AG04450 (cell line): ENCODE measurements around the gene HTRA1. TPM values are rescaled to one million over a fixed set of nuclear protein-coding genes. Genes with fewer than 3 reads are reported as not detected.

Experiments used
- CTCF ChIA-PET: fragments of 300-600, 350-600 bp; formaldehyde crosslinking; extraction: SDS; loops from one replicate; lab custom pipeline; 2022; ENCODE audit warnings: antibody characterized with exemption, inconsistent platforms; lab: Charles Lee
- POLR2A ChIA-PET: fragments of 350-600 bp; formaldehyde crosslinking; extraction: SDS; loops from one replicate; lab custom pipeline; 2021; ENCODE audit warnings: antibody characterized with exemption, inconsistent platforms; lab: Yijun Ruan, JAX
- DNase-seq: peaks from one replicate; pipeline ENCODE4 v3.0.0-alpha.2; 2011; ENCODE audit warnings: low read depth, low spot score
- H3K27ac ChIP-seq: one replicate; pipeline ENCODE4 v1.5.1; 2012; ENCODE audit warnings: low read depth, low read length, control low read depth
- H3K27me3 ChIP-seq: one replicate; pipeline ENCODE4 v1.6.0; 2012; ENCODE audit warnings: low read length; ENCODE audit not compliant: control insufficient read depth, insufficient read depth
- H3K4me3 ChIP-seq: 2 replicates; pipeline ENCODE4 v1.5.1; 2011; ENCODE audit warnings: mild to moderate bottlenecking, low read depth, low read length, control low read depth
- H3K9me3 ChIP-seq: 2 replicates; pipeline ENCODE4 v1.5.1; 2012; ENCODE audit warnings: low read length; ENCODE audit not compliant: control insufficient read depth, insufficient read depth
- CTCF ChIP-seq: IDR thresholded peaks from 2 replicates; pipeline ENCODE4 v1.5.1; 2011; ENCODE audit warnings: low read depth, low read length, control low read depth, inconsistent platforms
- polyA plus RNA-seq: library from polyadenylated mRNA; depleted of rRNA; stranded (reverse); fragments of >200 nt; gene quantifications from 2 replicates; pipeline ENCODE4 v1.2.3, GENCODE V29; 2011

Gene HTRA1
- polyA plus RNA-seq, 1 experiment: 187 TPM

GRCh38 chr10:122473116-122473515 lies 11.8 kb downstream of the HTRA1 start:
- H3K27ac ChIP-seq: no peak overlapping the region
- H3K27me3 ChIP-seq: no peaks in the 10 kb centered on the region
- TF ChIP-seq CTCF: no peak
- no peak overlapping the region for H3K4me3 ChIP-seq
- CTCF ChIA-PET: interaction anchor here (0.8 to 2.8 kb wide), 2 partner anchors 92 to 174 kb away, joined by 3 to 13 read pairs; no protein-coding TSS in a partner anchor
- H3K9me3 ChIP-seq: no peaks in the 10 kb centered on the region
- DNase-seq: no peak
- POLR2A ChIA-PET: no interaction called here

GRCh38 chr10:122474131-122474818 lies 12.9 kb downstream of the HTRA1 start:
- POLR2A ChIA-PET: interaction anchor here (0.7 kb wide), 1 partner anchor 13 kb away, joined by 3 read pairs; no protein-coding TSS in a partner anchor
- CTCF ChIA-PET: interaction anchor here (2.8 kb wide), 1 partner anchor 91 kb away, joined by 13 read pairs; no protein-coding TSS in a partner anchor

GRCh38 chr10:122475100-122475499 lies 13.7 kb downstream of the HTRA1 start:
- no peaks in the 10 kb centered on the region for H3K9me3 ChIP-seq
- ChIA-PET CTCF (interaction anchor here (2.8 kb wide), 1 partner anchor 90 kb away, joined by 13 read pairs; no protein-coding TSS in a partner anchor), POLR2A (no interaction called here)
- peak overlapping the region; percentile 65 for H3K27ac ChIP-seq
- no peak for DNase-seq
- H3K27me3 ChIP-seq: no peaks in the 10 kb centered on the region
- TF ChIP-seq CTCF: no peak
- H3K4me3 ChIP-seq: no peak overlapping the region

More at GRCh38 chr10:122474131-122474818, 12.9 kb downstream of the HTRA1 start:
- no peak for DNase-seq
- Histone ChIP-seq H3K27me3 (no peaks in the 10 kb centered on the region), H3K4me3 (no peak overlapping the region), H3K27ac (no peak overlapping the region), H3K9me3 (no peaks in the 10 kb centered on the region)
- TF ChIP-seq CTCF: no peak

GRCh38 chr10:122475591-122476332 lies 14.4 kb downstream of the HTRA1 start:
- ChIA-PET POLR2A (interaction anchor here (0.6 to 0.7 kb wide), 2 partner anchors 18 to 142 kb away, joined by 4 to 5 read pairs; no protein-coding TSS in a partner anchor), CTCF (no interaction called here)
- Histone ChIP-seq H3K9me3 (no peaks in the 10 kb centered on the region), H3K27me3 (no peaks in the 10 kb centered on the region), H3K4me3 (no peak overlapping the region), H3K27ac (peak overlapping the region; percentile 65)
- TF ChIP-seq CTCF: no peak
- DNase-seq: no peak
